HG03066 (cell line): ENCODE results near the gene CCDC82.
A peak's percentile ranks its signal among the peaks of the same experiment; 100 is the strongest.
"Not testable (repeated sequence)": the region's sequence is repeated elsewhere in the genome, so short reads cannot be mapped to it uniquely, and the experiment has no call there.

ENCODE experiments used
- ATAC-seq: cut with Tn5 transposase; IDR thresholded peaks from one replicate; pipeline ENCODE4 v1.9.1; 2021; ENCODE audit warnings: low read depth; ENCODE audit not compliant: unreplicated experiment

CCDC82 gene

DNA sequence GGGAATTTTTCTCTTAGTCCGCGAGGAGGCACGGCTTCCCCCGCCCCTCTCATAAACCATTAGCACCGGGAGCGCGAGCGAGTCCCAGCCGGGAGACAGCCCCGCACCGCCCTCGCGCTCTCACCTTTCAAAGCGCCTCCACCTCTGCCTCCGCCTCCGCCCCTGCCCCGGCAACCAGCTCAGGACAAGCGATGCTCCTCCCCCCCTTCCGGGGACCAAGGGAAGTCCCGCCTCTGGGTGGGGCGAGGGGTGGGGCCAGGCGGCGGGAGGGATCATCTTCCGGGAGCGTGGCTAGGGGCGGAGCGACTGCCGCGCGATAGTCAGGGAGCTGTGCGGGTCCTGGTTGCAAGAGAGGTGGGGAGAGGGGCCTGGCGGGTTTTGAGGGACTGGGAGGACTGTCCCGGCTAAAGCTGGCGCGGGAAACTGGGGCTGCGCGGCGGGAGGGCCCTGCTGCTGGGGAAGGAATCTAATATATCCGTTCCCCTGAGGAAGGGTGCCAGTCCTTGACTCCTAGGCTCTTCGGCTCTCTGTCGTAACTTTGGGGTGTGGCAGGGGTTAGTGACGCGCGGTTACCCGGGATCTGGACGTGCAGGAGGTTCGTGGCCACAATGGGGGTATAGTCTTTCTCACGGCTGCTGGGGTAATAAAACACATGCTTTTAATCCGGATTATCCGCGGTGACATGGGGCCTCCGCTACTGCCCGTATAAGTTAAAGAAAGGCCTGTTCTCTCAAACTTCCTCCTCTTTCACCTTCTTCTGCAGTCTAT, at the start of gene CCDC82, which contains the start of gene JRKL:
Gene CCDC82 (minus strand): TSS at position 193 of the 768 bp plus-strand sequence. CDS start 5,165 bp downstream, outside the sequence.
Gene JRKL (plus strand): TSS at position 294 of the 768 bp plus-strand sequence. CDS start 637 bp downstream, outside the sequence.
- ATAC-seq: peak; percentile 90

DNA sequence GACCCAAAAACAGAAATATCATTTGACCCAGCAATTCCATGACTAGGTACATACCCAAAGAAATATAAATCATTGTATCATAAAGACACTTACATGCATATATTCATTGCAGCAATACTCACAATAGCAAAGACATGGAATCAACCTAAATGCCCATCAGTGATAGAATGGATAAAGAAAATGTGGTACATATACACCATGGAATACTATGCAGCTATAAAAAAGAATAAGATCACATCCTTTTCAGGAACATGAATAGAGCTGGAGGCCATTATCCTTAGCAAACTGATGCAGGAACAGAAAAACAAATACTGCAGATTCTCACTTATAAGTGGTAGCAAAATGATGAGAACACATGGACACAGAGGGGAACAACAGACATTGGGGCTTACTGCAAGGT, 42.9 kb upstream of the CCDC82 start:
- ATAC-seq: not testable (repeated sequence)

DNA sequence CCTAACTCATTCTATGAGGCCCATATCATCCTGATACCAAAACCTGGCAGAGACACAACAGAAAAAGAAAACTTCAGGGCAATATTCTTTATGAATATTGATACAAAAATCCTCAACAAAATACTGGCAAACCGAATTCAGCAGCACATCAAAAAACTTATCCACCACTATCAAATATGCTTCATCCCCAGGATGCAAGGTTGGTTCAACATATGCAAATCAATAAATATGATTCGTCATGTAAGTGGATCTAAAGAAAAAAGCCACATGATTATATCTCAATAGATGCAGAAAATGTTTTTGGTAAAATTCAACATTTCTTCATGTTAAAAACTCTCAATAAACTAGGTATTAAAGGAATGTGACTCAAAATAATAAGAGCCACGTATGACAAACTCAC, 41.0 kb upstream of the CCDC82 start:
- no peak for ATAC-seq

DNA sequence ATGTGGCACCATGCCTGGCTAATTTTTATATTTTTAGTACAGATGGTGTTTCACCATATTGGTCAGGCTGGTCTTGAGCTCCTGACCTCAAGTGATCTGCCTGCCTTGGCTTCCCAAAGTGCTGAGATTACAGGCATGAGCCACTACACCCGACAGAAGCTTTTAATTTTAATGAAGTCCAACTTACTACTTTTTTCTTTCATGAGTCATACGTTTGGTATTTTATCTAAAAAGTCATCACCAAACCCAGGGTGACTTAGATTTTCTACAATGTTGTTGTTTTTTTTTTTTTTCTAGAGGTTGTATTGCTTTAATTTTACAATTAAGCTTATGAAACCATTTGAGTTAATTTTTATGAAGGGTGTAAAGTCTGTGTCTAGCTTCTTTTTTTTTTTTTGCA, 35.0 kb upstream of the CCDC82 start:
- no peak for ATAC-seq

DNA sequence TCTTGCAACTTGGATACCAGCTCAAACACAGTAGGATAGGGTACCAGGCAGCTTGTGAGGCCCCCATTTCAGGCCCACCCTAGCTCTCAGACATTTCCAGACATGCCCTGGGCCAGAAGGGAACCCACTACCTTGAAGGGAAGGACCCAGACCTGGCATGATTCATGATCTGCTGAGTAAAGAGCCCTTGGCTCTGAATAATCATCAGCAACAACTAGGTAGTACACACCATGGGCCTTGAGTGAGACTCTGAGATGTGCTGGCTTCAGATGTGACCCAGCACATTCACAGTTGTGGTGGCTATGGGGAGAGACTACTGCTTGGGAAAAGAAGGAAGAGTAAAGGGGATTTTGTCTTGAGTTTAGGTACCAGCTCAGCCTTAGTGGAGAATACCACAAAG, 23.7 kb upstream of the CCDC82 start:
- ATAC-seq: no peak

DNA sequence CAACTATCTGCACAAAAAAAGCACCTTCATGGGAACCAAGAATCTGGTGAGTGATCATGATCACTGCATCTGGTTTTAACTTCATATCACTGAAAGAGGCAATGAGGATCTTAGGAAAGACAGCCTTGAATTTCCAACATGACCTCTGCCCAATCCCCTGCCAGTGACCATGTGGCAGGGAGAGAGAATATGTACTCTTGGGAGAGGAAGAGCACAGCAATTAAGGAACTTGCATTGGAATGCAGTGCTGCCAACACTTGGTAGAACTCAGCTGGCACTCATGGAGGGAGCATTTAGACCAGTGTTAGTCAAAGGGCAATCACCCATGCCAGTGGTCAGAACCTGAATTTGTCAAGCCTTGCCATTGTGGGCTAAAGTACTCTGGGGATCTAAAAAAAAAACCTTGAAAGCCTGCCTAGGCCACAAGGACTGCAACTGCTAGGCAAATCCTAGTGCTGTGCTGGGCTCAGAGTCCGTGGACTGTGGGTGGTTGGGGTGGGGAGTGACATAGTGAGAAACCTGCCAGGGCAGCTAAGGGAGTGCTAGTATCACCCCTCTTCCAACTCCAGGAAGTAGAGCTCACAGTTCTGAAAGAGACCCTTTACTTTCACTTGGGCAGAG, 23.2 kb upstream of the CCDC82 start:
- no peak for ATAC-seq

DNA sequence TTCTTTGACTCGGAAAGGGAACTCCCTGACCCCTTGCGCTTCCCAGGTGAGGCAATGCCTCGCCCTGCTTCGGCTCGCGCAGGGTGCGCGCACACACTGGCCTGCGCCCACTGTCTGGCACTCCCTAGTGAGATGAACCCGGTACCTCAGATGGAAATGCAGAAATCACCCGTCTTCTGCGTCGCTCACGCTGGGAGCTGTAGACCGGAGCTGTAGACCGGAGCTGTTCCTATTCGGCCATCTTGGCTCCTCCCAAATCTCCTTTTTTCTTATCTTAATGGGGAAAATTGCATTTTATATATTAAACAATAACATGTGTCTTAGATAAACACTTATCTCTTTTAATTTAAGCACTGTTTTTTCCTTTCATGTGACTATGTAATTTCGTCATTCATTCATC, 21.7 kb upstream of the CCDC82 start:
- ATAC-seq: not testable (repeated sequence)

DNA sequence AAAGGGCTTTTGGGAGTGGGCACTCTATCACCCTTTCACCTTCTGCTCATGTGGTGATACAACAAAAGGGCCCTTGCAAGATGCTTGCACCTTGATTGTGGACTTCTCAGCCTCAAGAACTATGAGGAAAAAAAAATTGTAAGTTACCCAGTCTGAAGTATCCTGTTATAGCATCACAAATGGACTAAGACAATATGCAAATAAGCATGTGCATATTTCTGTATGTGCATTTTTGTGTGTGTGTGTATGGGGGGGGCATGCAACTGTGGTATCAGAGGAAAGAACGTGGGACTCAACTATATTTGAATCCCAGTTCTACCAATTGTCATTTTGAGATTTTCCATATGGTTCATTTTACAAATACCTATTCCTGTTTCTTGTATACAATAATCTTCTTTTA, 11.0 kb upstream of the CCDC82 start:
- ATAC-seq: no peak

DNA sequence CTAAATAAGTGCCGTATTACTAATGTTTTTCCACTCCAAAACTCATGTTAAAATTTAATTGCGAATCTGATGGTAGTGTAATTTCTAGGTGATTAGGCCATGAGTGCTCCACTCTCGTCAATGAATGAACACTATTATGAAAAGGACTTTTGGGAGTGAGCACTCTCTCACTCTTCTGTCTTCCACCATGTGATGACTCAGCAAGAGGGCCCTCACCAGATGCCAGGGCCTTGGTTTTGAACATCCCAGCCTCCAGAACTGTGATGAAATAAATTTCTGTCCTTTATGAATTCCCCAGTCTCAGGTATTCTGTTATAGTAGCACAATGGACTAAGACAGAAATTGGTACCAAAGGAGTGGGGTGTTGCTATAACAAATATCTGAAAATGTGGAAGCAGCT, 8.2 kb upstream of the CCDC82 start:
- no peak for ATAC-seq

DNA sequence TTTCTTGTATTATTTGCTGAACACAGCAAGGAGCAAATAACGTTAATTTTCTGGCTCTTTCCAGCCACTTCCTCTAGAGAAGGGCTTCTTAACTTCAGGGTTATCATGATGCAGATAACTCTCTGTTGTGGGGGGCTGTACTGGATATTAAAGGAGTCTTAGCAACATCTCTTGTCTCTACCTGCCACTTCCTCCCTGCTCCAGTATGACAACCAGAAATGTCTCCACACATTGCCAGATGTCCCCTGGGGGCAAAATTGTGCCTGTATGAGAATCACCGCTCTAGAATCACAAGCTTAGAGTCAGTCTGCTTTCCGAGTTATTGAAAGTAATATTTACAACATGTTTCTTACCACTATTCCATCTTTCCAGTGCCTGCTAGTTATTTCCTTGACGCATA, 6.9 kb upstream of the CCDC82 start:
- ATAC-seq: no peak

DNA sequence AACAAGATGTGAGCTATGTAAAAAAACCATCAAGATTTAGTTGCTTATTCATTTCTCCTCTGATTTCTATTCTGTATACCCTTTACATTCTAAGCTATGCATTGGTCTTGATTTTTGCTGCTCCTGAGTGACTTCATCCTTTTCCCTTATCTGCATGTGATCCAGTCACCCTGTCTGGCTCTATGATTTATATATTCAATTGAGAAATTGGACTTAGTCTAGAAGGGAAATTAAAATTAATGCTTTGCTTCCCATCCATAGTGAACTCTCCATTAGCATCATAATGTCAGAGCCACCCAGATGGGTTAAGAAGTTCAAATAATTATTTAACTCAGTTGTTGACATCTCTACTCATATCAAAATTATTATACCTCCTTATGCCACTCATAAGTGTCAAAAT, 5.1 kb upstream of the CCDC82 start:
- no peak for ATAC-seq

DNA sequence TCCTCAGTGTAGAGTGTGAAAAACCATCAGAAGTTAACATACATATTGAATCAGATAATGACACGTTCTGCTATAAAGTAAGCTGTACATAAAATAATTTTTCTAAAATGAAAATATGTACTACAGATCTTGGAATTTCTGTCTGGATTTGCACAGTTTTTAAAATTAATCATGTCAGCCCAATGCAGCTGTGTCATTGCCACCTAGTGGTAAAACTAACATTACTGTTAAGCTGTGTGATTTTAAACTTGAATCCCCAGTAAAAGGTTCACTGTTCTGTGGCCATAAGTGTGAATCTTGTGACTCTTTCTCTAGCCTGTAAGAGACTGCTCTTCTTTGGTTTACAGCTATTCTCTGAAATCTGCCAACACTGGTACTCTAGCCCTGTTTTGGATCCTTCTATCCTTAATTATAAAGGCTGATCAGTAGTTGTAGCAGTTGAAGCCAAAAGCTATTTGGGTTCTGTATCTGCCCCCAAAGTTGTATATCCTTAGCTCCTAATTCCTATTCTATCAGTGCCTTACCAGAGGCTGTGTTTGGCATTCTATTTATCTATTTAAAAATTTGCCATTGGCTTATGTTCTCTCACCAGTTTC, 4.1 kb upstream of the CCDC82 start:
- ATAC-seq: no peak

DNA sequence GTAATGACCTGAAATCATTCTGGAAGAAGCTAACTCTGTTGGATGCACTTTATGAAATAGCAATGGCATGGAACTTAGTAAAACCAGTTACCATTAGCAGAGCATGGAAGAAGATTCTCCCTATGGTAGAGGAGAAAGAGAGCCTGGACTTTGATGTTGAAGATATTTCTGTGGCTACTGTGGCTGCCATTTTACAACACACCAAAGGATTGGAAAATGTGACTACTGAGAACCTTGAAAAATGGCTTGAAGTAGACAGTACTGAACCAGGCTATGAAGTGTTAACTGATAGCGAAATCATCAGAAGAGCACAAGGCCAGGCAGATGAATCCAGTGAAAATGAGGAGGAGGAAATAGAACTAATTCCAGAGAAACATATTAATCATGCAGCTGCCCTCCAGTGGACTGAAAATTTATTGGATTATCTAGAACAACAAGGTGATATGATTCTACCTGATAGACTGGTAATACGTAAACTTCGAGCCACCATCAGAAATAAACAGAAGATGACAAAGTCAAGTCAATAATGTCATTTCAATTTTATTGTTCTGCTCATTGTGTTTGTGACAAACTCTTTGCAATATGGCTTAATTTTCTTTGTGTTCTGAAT, 2.1 kb upstream of the CCDC82 start:
- no peak for ATAC-seq

DNA sequence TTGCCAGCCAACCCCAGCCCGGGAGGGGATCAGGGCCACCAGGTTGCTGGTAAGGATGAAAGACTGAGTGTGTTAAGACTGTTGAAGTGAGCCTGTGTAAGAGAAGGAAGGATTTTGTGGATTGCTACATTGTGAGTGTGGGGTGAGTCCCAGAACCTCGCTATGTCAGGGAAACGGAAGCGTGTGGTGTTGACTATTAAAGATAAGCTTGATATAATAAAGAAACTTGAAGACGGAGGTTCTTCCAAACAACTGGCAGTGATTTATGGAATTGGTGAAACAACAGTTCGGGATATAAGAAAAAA, 728 bp upstream of the CCDC82 start:
- ATAC-seq: no peak

DNA sequence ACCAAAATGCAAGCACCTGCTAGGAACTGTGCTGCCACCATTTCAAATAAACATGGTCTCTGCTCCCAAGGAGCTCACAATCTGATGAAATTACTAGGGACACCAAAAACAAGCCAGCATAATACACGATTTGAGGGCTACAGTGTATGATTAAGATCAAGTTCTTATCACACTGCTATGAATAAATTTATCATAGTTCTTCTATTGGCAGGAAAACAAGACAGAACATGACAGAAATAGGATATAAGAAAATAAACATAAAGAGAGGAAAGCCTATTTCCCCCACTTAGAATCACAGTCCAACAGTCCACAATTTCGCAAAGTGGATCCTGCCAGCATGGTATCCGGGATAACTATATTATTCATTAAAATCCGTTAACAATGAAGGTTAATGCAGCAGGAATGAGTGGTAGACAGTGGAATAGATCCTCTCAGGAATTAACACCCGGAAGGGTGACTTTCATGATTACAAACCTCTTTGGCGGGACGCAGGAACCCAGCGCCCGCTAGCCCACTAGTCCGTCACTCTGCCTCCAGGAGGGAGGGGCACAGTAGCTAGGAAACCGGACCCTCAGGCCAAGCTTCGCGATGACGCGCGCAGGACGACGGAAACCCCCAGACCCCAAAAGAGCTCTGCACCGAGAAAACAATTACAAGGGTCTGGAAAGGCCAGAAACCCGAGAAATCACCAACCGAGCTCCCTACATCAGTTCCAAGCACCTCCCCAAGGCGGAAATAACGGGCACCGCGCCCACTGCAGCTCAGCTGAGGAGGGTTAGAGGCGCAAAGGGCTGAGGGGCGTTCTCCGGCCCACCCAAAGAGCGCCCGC, 607 bp downstream of the CCDC82 start:
- ATAC-seq: peak; percentile 52

DNA sequence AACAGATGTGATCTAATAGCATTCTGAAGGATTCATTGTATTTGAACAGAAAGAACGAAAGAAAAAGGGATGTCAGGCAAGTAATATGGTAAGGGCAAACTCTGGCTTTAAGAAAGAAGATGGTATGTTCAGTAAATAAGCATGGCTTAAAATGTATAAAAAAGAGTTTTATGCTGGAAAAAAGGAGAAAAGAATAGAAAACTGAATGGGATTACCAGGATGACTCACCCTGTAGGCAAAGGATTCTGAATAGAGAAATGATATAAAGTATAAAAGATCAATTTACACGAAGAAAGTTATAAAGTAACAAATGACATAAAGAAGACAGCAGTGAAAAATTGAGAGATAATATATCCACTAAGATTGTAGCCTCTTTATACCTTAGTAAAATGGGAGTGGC, 4.5 kb downstream of the CCDC82 start:
- no peak for ATAC-seq

DNA sequence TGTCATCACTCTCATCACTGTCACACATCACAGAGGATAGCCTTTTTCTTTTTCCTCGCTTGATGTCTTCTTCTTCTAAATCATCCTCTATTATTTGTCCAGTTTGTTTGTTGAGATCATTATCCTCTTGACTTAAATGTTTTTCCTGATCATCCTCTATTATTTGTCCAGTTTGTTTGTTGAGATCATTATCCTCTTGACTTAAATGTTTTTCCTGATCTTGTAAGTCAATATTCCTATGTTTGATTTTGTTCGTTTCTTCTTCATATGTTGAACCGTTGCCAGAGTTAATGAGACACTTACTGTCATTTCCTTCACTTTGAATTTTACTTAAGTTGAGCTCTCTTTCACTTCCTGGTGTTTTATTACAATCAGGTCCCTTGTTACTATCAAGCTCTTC, 5.6 kb downstream of the CCDC82 start:
- no peak for ATAC-seq

DNA sequence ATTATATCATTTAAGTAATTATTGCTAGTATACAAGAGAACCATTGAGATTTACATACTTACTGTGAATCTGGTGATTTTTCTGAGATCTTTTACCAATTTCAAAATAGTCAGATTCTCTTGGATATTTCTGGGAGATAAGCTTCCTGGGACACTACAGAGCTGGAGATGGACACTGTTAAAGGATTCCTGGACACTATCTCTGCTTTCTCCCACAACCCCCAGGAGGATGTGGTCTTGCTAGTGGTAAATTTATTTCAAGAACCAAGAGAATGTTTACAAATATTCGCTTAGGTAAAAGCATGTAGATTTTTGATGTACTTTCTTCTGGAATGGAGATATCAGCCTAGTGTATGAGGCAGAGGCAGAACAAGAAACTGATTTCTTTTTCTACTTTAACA, 12.9 kb downstream of the CCDC82 start:
- ATAC-seq: no peak

DNA sequence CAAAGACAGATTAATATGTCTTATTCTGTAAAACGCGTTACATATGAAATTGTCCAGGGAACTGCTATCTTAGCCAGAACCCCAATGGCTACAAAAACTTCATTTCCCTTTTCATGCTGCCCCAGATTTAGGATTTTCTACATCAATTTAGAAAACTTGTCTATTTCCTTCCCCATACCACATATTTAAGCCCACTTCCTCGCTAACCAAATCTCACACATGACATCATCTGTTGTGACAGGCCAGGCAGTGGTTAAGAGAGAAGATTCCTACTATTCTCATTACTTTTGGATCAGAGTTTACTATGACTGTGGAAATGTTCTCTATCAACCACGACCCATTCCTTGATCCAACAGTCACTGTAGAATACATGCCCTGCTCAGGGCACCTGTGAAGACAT, 15.9 kb downstream of the CCDC82 start:
- no peak for ATAC-seq

DNA sequence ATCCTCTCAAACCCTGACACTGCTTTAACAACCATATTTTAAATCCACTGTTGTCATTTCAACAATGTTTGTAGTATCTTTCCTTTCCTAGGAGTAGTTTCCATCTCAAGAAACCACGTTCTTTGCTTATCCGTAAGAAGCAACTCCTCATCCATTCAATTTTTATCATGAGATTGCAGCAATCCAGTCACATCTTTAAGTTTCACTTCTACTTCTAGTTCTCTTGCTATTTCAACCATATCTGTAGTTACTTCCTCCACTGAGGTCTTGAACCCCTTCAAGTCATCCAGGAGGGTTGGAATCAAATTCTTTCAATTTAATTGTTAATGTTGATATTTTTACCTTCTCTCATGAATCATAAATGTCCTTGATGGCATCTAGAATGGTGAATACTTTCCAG, 22.4 kb downstream of the CCDC82 start:
- ATAC-seq: no peak

DNA sequence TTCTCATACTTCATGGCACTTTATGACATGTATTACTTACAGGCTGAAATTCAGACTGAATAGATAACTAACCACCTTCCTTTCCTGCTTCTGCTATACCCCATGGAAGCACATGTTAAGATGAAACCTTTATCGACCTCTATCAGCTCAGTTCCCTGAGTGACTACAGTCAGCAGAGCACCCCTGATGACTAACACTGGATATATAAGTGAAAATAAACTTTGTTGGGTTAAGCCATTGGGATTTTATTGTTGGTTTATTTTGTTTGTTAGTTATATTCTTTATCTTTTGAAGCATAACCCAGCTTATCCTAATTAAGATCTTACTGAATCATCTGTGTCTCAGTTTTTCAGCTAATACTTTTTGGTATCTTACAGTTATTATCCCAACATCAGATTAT, 23.7 kb downstream of the CCDC82 start:
- no peak for ATAC-seq
